GM12873 (cell line): ENCODE measurements around the gene ZNF804B.

Source experiments
- CTCF ChIP-seq: IDR thresholded peaks from 2 replicates; pipeline ENCODE4 v1.5.1; 2012; ENCODE audit warnings: low read depth, mild to moderate bottlenecking, moderate library complexity, low read length, control low read depth; ENCODE audit not compliant: insufficient read depth; ENCODE audit errors: missing control alignments

The ZNF804B gene

GRCh38 chr7:88759230-88760135 is at the start of gene ZNF804B:
Gene ZNF804B, plus strand, starts transcription at chr7:88759700. Its CDS starts 277 bp downstream, at chr7:88759977.
- no peak for TF ChIP-seq CTCF

DNA sequence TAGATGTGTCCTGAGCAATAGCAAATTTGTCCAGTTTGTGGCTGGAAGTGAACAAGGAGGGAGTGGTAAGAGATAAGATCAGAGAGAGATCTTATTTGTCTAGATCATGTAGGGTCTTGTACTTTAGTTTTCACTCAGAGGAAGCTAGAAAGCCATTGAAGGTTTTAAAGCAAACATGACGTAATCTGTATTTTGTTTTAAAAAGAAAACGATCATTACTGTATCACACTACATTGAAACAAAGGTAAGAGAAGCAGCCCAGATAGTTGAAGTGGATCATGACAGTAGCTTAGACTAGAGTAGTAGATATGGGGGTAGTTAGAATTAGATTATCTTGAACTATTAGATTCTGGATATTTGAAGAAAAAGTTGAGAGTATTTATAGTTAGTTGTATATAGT is 23.6 kb upstream of the ZNF804B start:
- no peak for TF ChIP-seq CTCF

DNA sequence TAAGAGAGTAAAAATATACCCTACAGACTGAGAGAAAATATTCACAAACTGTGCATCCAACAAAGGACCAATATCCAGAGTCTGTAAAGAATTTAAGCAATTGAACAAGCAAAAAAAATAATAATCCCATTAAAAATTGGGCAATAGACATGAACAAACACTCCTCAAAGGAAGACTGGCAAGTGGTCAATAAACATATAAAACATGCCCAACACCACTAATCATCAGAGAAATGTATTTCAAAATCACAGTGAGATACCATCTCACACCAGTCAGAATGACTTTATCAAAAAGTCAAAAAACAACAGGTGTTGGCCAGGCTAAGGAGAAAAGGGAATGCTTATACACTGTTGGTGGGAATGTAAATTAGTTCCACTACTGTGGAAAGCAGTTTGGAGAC is 21.9 kb upstream of the ZNF804B start:
- TF ChIP-seq CTCF, result no peak

DNA sequence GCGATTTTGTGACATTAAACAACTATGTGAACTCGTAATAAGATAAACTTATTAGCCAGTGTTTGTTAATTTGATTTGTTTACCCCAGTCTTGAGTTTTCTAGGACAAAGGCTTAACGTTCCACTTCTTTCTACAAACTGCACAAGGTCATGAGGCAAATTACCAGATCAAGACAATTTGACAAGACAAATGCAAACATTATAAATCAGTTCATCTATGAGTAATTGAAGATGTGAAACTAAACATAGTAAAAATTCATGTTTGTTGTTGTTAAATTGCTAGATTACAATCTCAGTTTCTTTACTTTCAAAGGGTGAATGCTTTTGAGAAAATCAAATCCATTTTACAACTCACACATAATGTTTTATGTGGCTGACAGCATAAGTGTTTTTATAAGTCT is 13.4 kb upstream of the ZNF804B start:
- TF ChIP-seq CTCF, result no peak

GRCh38 chr7:88756802-88757201 is 2.7 kb upstream of the ZNF804B start:
- no peak for TF ChIP-seq CTCF

DNA sequence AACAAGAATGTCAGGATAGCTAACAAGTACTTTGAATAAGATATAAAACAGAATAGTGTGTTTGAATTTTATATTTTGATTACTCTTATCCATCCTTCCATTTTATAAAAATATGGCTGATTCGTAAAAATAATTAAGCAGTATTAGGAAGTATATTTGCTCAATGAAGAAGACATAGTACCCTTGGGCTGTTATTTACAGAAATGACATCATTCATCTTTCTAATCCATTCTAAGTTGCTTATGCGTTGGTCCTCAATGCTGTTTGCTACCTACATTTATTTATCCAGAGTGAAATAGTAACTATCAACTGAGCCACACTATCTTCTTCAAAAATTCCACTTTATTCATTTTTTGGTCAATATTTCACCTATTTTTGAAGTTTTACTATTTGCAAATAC is 2.1 kb upstream of the ZNF804B start:
- no peak for TF ChIP-seq CTCF

- no peak for TF ChIP-seq CTCF
Observed at GRCh38 chr7:88758381-88759229, 895 bp upstream of the ZNF804B start.
